ENCODE data around the gene NAP1L4. TPM values are rescaled to one million over a fixed set of nuclear protein-coding genes. Genes with fewer than 3 reads are reported as not detected.

NAP1L4 gene
- total and polyA plus RNA-seq, 4 donors, result 65.4 to 109 (median 83.2) TPM

GRCh38 chr11:2980168-2980840, 11.8 kb downstream of the NAP1L4 start:
- peaks cover 0 to 3% of the 10 kb centered on the region in 2 donors for H3K36me3 ChIP-seq (ENCODE audit: control insufficient read depth in 1 of 2, insufficient read depth in 2 of 2, low read length in 1 of 2)
- 79 to 84% methylated on average over 6 of the region's 6 CpGs for WGBS, 2 donors
- intact Hi-C loops (cut with DNase I), result no loop called here
- no peak overlapping the region for H3K27ac ChIP-seq (ENCODE audit: low read depth in 1 of 2, low read length in 2 of 2)
- no peaks in the 10 kb centered on the region for H3K9me3 ChIP-seq (ENCODE audit: control insufficient read depth, low read length)
- no peaks in the 10 kb centered on the region for H3K4me1 ChIP-seq (ENCODE audit: control insufficient read depth in 1 of 2, insufficient read depth in 2 of 2, low read length in 2 of 2)
- ATAC-seq (ENCODE audit: low FRiP score), result no peak
- no peak for DNase-seq
- H3K27me3 ChIP-seq (ENCODE audit: control insufficient read depth in 1 of 2, insufficient read depth in 2 of 2, low read length in 1 of 2), result no peaks in the 10 kb centered on the region
- H3K4me3 ChIP-seq (ENCODE audit: low read length in 2 of 2), result no peak overlapping the region

GRCh38 chr11:2977113-2977512, 15.0 kb downstream of the NAP1L4 start:
- Histone ChIP-seq H3K4me3 (ENCODE audit: low read length in 2 of 2) (no peak overlapping the region), H3K36me3 (ENCODE audit: control insufficient read depth in 1 of 2, insufficient read depth in 2 of 2, low read length in 1 of 2) (peaks cover 0 to 7% of the 10 kb centered on the region in 2 donors), H3K4me1 (ENCODE audit: control insufficient read depth in 1 of 2, insufficient read depth in 2 of 2, low read length in 2 of 2) (no peaks in the 10 kb centered on the region), H3K27ac (ENCODE audit: low read depth in 1 of 2, low read length in 2 of 2) (no peak overlapping the region), H3K9me3 (ENCODE audit: control insufficient read depth, low read length) (no peaks in the 10 kb centered on the region), H3K27me3 (ENCODE audit: control insufficient read depth in 1 of 2, insufficient read depth in 2 of 2, low read length in 1 of 2) (no peaks in the 10 kb centered on the region)
- WGBS, 2 donors, result 81 to 82% methylated on average over 7 of the region's 7 CpGs
- intact Hi-C loops (cut with DNase I), result no loop called here
- ATAC-seq (ENCODE audit: low FRiP score) (no peak), DNase-seq (no peak)

GRCh38 chr11:2976294-2977063, 15.7 kb downstream of the NAP1L4 start:
- no peak overlapping the region for H3K27ac ChIP-seq (ENCODE audit: low read depth in 1 of 2, low read length in 2 of 2)
- no peaks in the 10 kb centered on the region for H3K4me1 ChIP-seq (ENCODE audit: control insufficient read depth in 1 of 2, insufficient read depth in 2 of 2, low read length in 2 of 2)
- peaks cover 3 to 8% of the 10 kb centered on the region in 2 donors for H3K36me3 ChIP-seq (ENCODE audit: control insufficient read depth in 1 of 2, insufficient read depth in 2 of 2, low read length in 1 of 2)
- DNase-seq, result no peak
- no peaks in the 10 kb centered on the region for H3K9me3 ChIP-seq (ENCODE audit: control insufficient read depth, low read length)
- no peak overlapping the region for H3K4me3 ChIP-seq (ENCODE audit: low read length in 2 of 2)
- H3K27me3 ChIP-seq (ENCODE audit: control insufficient read depth in 1 of 2, insufficient read depth in 2 of 2, low read length in 1 of 2), result no peaks in the 10 kb centered on the region
- WGBS, 2 donors, result 84 to 87% methylated on average over 6 of the region's 6 CpGs
- intact Hi-C loops (cut with DNase I), result no loop called here
- ATAC-seq (ENCODE audit: low FRiP score), result no peak

GRCh38 chr11:2975594-2975993, 16.5 kb downstream of the NAP1L4 start:
- Histone ChIP-seq H3K36me3 (ENCODE audit: control insufficient read depth in 1 of 2, insufficient read depth in 2 of 2, low read length in 1 of 2) (peaks cover 3 to 8% of the 10 kb centered on the region in 2 donors), H3K4me3 (ENCODE audit: low read length in 2 of 2) (no peak overlapping the region), H3K4me1 (ENCODE audit: control insufficient read depth in 1 of 2, insufficient read depth in 2 of 2, low read length in 2 of 2) (no peaks in the 10 kb centered on the region), H3K27me3 (ENCODE audit: control insufficient read depth in 1 of 2, insufficient read depth in 2 of 2, low read length in 1 of 2) (no peaks in the 10 kb centered on the region), H3K9me3 (ENCODE audit: control insufficient read depth, low read length) (no peaks in the 10 kb centered on the region), H3K27ac (ENCODE audit: low read depth in 1 of 2, low read length in 2 of 2) (no peak overlapping the region)
- no peak for ATAC-seq (ENCODE audit: low FRiP score)
- 77 to 81% methylated on average over 4 of the region's 4 CpGs for WGBS, 2 donors
- intact Hi-C loops (cut with DNase I), result no loop called here
- DNase-seq, result no peak

- Histone ChIP-seq H3K27me3 (ENCODE audit: control insufficient read depth in 1 of 2, insufficient read depth in 2 of 2, low read length in 1 of 2) (no peaks in the 10 kb centered on the region), H3K27ac (ENCODE audit: low read depth in 1 of 2, low read length in 2 of 2) (no peak overlapping the region), H3K4me3 (ENCODE audit: low read length in 2 of 2) (no peak overlapping the region), H3K4me1 (ENCODE audit: control insufficient read depth in 1 of 2, insufficient read depth in 2 of 2, low read length in 2 of 2) (no peaks in the 10 kb centered on the region), H3K36me3 (ENCODE audit: control insufficient read depth in 1 of 2, insufficient read depth in 2 of 2, low read length in 1 of 2) (peaks cover 10 to 14% of the 10 kb centered on the region in 2 donors), H3K9me3 (ENCODE audit: control insufficient read depth, low read length) (no peaks in the 10 kb centered on the region)
- ATAC-seq (ENCODE audit: low FRiP score), result no peak
- WGBS, 2 donors, result 97% methylated on average over 3 of the region's 3 CpGs
- intact Hi-C loops (cut with DNase I), result no loop called here
- DNase-seq, result no peak
Observed at GRCh38 chr11:2974272-2974671, 17.9 kb downstream of the NAP1L4 start.

GRCh38 chr11:2968341-2968900, 23.7 kb downstream of the NAP1L4 start:
- peaks cover 10 to 19% of the 10 kb centered on the region in 2 donors for H3K36me3 ChIP-seq (ENCODE audit: control insufficient read depth in 1 of 2, insufficient read depth in 2 of 2, low read length in 1 of 2)
- H3K27ac ChIP-seq (ENCODE audit: low read depth in 1 of 2, low read length in 2 of 2), result no peak overlapping the region
- ATAC-seq (ENCODE audit: low FRiP score), result no peak
- no peak overlapping the region for H3K4me3 ChIP-seq (ENCODE audit: low read length in 2 of 2)
- no peaks in the 10 kb centered on the region for H3K9me3 ChIP-seq (ENCODE audit: control insufficient read depth, low read length)
- 64 to 71% methylated on average over 6 of the region's 6 CpGs for WGBS, 2 donors
- H3K27me3 ChIP-seq (ENCODE audit: control insufficient read depth in 1 of 2, insufficient read depth in 2 of 2, low read length in 1 of 2), result no peaks in the 10 kb centered on the region
- no peak for DNase-seq
- intact Hi-C loops (cut with DNase I), result no loop called here
- H3K4me1 ChIP-seq (ENCODE audit: control insufficient read depth in 1 of 2, insufficient read depth in 2 of 2, low read length in 2 of 2), result no peaks in the 10 kb centered on the region

GRCh38 chr11:2964782-2965181, 27.3 kb downstream of the NAP1L4 start:
- H3K36me3 ChIP-seq (ENCODE audit: control insufficient read depth in 1 of 2, insufficient read depth in 2 of 2, low read length in 1 of 2), result peaks cover under 1 to 18% of the 10 kb centered on the region in 2 donors
- ATAC-seq (ENCODE audit: low FRiP score), result no peak
- H3K4me3 ChIP-seq (ENCODE audit: low read length in 2 of 2), result no peak overlapping the region
- no peak for DNase-seq
- no peaks in the 10 kb centered on the region for H3K9me3 ChIP-seq (ENCODE audit: control insufficient read depth, low read length)
- WGBS, 2 donors, result 80 to 84% methylated on average over 4 of the region's 4 CpGs
- no peaks in the 10 kb centered on the region for H3K27me3 ChIP-seq (ENCODE audit: control insufficient read depth in 1 of 2, insufficient read depth in 2 of 2, low read length in 1 of 2)
- intact Hi-C loops (cut with DNase I), result no loop called here
- no peak overlapping the region for H3K27ac ChIP-seq (ENCODE audit: low read depth in 1 of 2, low read length in 2 of 2)
- no peaks in the 10 kb centered on the region for H3K4me1 ChIP-seq (ENCODE audit: control insufficient read depth in 1 of 2, insufficient read depth in 2 of 2, low read length in 2 of 2)

- Histone ChIP-seq H3K4me3 (ENCODE audit: low read length in 2 of 2) (no peak overlapping the region), H3K9me3 (ENCODE audit: control insufficient read depth, low read length) (no peaks in the 10 kb centered on the region), H3K27me3 (ENCODE audit: control insufficient read depth in 1 of 2, insufficient read depth in 2 of 2, low read length in 1 of 2) (no peaks in the 10 kb centered on the region), H3K4me1 (ENCODE audit: control insufficient read depth in 1 of 2, insufficient read depth in 2 of 2, low read length in 2 of 2) (no peaks in the 10 kb centered on the region), H3K27ac (ENCODE audit: low read depth in 1 of 2, low read length in 2 of 2) (no peak overlapping the region), H3K36me3 (ENCODE audit: control insufficient read depth in 1 of 2, insufficient read depth in 2 of 2, low read length in 1 of 2) (peaks cover 0 to 16% of the 10 kb centered on the region in 2 donors)
- intact Hi-C loops (cut with DNase I), result no loop called here
- DNase-seq (no peak), ATAC-seq (ENCODE audit: low FRiP score) (no peak)
- 93 to 95% methylated on average over 6 of the region's 6 CpGs for WGBS, 2 donors
Observed at GRCh38 chr11:2963761-2964160, 28.4 kb downstream of the NAP1L4 start.

All from aorta (tissue), 5 donors.